B cell (primary cell): ENCODE measurements around the gene EPN1.

Experiments used
- CTCF ChIP-seq: fragments of 200-600 bp; IDR thresholded peaks from one replicate; pipeline ENCODE4 v1.8.0; 2022; ENCODE audit warnings: antibody characterized with exemption, mild to moderate bottlenecking
- EZH2 ChIP-seq: IDR thresholded peaks from 2 replicates; pipeline ENCODE4 v1.6.1; 2012; ENCODE audit warnings: borderline replicate concordance, low read depth, mild to moderate bottlenecking, moderate library complexity, low read length; ENCODE audit not compliant: insufficient read depth, poor library complexity, severe bottlenecking

- no peak for TF ChIP-seq CTCF
- no peak for TF ChIP-seq EZH2
Observed at GRCh38 chr19:55694656-55695491, 19.8 kb downstream of the EPN1 start.
